SK-N-MC (cell line): ENCODE data around the gene TRA2B.

Experiments
- EZH2 ChIP-seq: fragments of 200-600 bp; sonication (generic); IDR thresholded peaks from one replicate; pipeline ENCODE4 v1.6.1; 2017; ENCODE audit warnings: antibody characterized with exemption
- POLR2AphosphoS5 ChIP-seq: IDR thresholded peaks from 2 replicates; pipeline ENCODE4 v1.6.1; 2012; ENCODE audit warnings: mild to moderate bottlenecking, low read depth, low read length, borderline replicate concordance

- no peak for TF ChIP-seq EZH2
- TF ChIP-seq POLR2AphosphoS5, result no peak
These were observed 20.8 kb upstream of the TRA2B start for GRCh38 chr3:185958626-185959025.
